Kidney epithelial cell (primary cell): ENCODE data around the gene ZBTB7B. TPM values are rescaled to one million over a fixed set of nuclear protein-coding genes. Genes with fewer than 3 reads are reported as not detected.

Source experiments
- DNase-seq: peaks from one replicate; pipeline ENCODE4 v3.0.0-alpha.2; 2010; ENCODE audit warnings: low read depth
- H3K27me3 ChIP-seq: 2 replicates; pipeline ENCODE4 v1.6.0; 2011; ENCODE audit warnings: low read length; ENCODE audit not compliant: control insufficient read depth, insufficient read depth
- H3K36me3 ChIP-seq: 2 replicates; pipeline ENCODE4 v1.5.1; 2011; ENCODE audit warnings: low read length; ENCODE audit not compliant: control insufficient read depth, insufficient read depth
- H3K4me3 ChIP-seq: 2 replicates; pipeline ENCODE4 v1.5.1; 2011; ENCODE audit warnings: low read depth, mild to moderate bottlenecking, control low read depth, low read length
- total RNA-seq: library from RNA; depleted of rRNA; stranded (reverse); fragments of >200 nt; gene quantifications from 2 replicates; pipeline ENCODE4 v1.2.3, GENCODE V29; 2015
- TF ChIP-seq, protein P1 (sequence below): IDR thresholded peaks from 2 replicates; pipeline ENCODE4 v1.5.1; 2011; ENCODE audit warnings: mild to moderate bottlenecking, moderate library complexity, low read length, control low read depth, inconsistent platforms; ENCODE audit not compliant: insufficient read depth, poor library complexity, severe bottlenecking

ZBTB7B gene
- total RNA-seq, 1 donor from 2014 or later, result 28.0 TPM

- peaks cover 7% of the 10 kb centered on the region for H3K36me3 ChIP-seq
- no peaks in the 10 kb centered on the region for H3K27me3 ChIP-seq
- TF ChIP-seq, protein P1, sequence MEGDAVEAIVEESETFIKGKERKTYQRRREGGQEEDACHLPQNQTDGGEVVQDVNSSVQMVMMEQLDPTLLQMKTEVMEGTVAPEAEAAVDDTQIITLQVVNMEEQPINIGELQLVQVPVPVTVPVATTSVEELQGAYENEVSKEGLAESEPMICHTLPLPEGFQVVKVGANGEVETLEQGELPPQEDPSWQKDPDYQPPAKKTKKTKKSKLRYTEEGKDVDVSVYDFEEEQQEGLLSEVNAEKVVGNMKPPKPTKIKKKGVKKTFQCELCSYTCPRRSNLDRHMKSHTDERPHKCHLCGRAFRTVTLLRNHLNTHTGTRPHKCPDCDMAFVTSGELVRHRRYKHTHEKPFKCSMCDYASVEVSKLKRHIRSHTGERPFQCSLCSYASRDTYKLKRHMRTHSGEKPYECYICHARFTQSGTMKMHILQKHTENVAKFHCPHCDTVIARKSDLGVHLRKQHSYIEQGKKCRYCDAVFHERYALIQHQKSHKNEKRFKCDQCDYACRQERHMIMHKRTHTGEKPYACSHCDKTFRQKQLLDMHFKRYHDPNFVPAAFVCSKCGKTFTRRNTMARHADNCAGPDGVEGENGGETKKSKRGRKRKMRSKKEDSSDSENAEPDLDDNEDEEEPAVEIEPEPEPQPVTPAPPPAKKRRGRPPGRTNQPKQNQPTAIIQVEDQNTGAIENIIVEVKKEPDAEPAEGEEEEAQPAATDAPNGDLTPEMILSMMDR, result no peak
- DNase-seq, result no peak
- no peak overlapping the region for H3K4me3 ChIP-seq
Measured at GRCh38 chr1:154966111-154966510, 36.5 kb upstream of the ZBTB7B start.

DNA sequence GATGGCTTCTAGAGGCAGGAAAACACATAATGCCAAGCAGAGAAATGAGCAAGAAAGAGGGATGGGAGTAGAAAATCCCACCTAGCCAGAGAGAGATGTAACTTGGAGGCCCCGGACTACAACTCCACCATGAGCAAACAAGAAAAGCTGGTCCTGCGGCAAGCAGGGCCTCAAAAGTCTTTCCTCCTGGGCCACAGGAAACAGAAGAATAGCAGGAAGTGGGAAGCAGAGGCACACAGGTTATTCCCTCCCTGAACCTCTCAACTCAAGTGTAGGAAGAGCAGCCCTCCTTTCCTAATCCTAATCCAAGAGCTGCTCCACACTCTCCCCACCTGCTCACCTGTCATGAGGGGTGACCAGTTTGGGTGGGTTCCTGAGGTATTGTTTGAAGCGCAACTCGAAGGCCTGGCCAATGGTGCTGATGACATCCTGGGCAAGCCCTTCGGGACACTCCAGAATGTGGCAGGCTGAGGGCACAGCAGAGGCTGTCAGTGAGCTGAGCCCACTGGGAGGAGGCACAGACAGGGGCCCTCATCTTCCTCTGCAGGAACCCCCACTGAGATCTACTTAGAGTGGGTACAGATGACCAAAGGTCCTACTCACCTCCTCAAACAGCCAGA lies 35.2 kb upstream of the ZBTB7B start:
- H3K36me3 ChIP-seq, result peaks cover 7% of the 10 kb centered on the region
- TF ChIP-seq, protein P1, result no peak
- no peak overlapping the region for H3K4me3 ChIP-seq
- no peak for DNase-seq
- no peaks in the 10 kb centered on the region for H3K27me3 ChIP-seq

DNA sequence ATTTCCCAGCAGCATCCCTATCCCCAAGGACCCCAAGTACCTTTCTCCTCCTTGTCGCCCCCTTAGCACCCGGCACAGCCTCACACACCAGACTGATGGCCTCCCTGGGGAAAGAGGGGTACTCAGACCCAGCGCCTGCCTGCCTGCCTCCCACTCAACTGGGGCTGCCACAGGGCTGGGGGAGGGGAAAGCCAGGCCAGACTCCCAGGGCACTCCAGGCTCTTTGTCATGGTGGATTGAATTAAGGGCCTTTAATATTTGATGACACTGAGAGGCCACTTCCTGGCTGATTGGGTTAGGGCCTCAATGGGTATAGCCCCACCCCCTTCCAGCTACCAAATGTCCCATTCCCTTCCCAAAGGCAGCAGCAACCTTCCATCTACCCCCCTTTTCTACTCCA lies 33.9 kb upstream of the ZBTB7B start:
- Histone ChIP-seq H3K36me3 (peaks cover 7% of the 10 kb centered on the region), H3K27me3 (no peaks in the 10 kb centered on the region), H3K4me3 (peak overlapping the region; percentile 50)
- no peak for DNase-seq
- TF ChIP-seq, protein P1, result no peak

GRCh38 chr1:154969246-154969645 lies 33.4 kb upstream of the ZBTB7B start:
- Histone ChIP-seq H3K36me3 (peaks cover 7% of the 10 kb centered on the region), H3K4me3 (peak overlapping the region; percentile 50), H3K27me3 (no peaks in the 10 kb centered on the region)
- DNase-seq, result no peak
- TF ChIP-seq, protein P1, result no peak

- H3K27me3 ChIP-seq, result no peaks in the 10 kb centered on the region
- peaks cover 6% of the 10 kb centered on the region for H3K36me3 ChIP-seq
- TF ChIP-seq, protein P1, result no peak
- peak overlapping the region; percentile 50 for H3K4me3 ChIP-seq
- DNase-seq, result no peak
Measured at GRCh38 chr1:154969860-154970452, 32.6 kb upstream of the ZBTB7B start.
